OCI-LY1 (cell line): ENCODE data around the gene MATK.

ENCODE experiments used
- H2AFZ ChIP-seq: fragments of 200-600 bp; sonication (generic), shearing (Covaris generic); 2 replicates; pipeline ENCODE4 v1.6.0; 2014; ENCODE audit warnings: antibody characterized with exemption, mild to moderate bottlenecking, low read length
- H3F3A ChIP-seq: fragments of 200-600 bp; sonication (generic), shearing (Covaris generic); 2 replicates; pipeline ENCODE4 v1.6.0; 2014; ENCODE audit warnings: mild to moderate bottlenecking, antibody characterized with exemption, low read length, moderate library complexity; ENCODE audit not compliant: insufficient read depth
- H3K27ac ChIP-seq: fragments of 200-600 bp; sonication (generic); 2 replicates; pipeline ENCODE4 v1.5.1; 2014; ENCODE audit warnings: low read length, mixed run types, mild to moderate bottlenecking, low read depth; ENCODE audit not compliant: poor library complexity, severe bottlenecking
- H3K27me3 ChIP-seq: fragments of 200-600 bp; sonication (generic); 2 replicates; pipeline ENCODE4 v1.6.0; 2014; ENCODE audit warnings: antibody characterized with exemption, mild to moderate bottlenecking, low read length, moderate library complexity; ENCODE audit not compliant: insufficient read depth
- H3K36me3 ChIP-seq: fragments of 200-600 bp; sonication (generic); 2 replicates; pipeline ENCODE4 v1.6.1; 2014; ENCODE audit warnings: mild to moderate bottlenecking, antibody characterized with exemption, low read length, moderate library complexity, mixed read lengths; ENCODE audit not compliant: insufficient read depth
- H3K4me1 ChIP-seq: fragments of 200-600 bp; sonication (generic); 2 replicates; pipeline ENCODE4 v1.5.1; 2014; ENCODE audit warnings: mild to moderate bottlenecking, low read length, moderate library complexity; ENCODE audit not compliant: insufficient read depth, severe bottlenecking
- H3K4me2 ChIP-seq: fragments of 200-600 bp; sonication (generic), shearing (Covaris generic); 2 replicates; pipeline ENCODE4 v1.6.1; 2014; ENCODE audit warnings: low read length
- H3K4me3 ChIP-seq: fragments of 200-600 bp; sonication (generic); 2 replicates; pipeline ENCODE4 v1.5.1; 2014; ENCODE audit warnings: low read length, low read depth, mild to moderate bottlenecking, mixed read lengths; ENCODE audit not compliant: poor library complexity, severe bottlenecking
- H3K79me2 ChIP-seq: fragments of 200-600 bp; shearing (Covaris generic); 2 replicates; pipeline ENCODE4 v1.6.1; 2016; ENCODE audit warnings: mixed run types, low read length, mixed read lengths; ENCODE audit not compliant: insufficient read depth
- H3K9ac ChIP-seq: fragments of 200-600 bp; sonication (generic), shearing (Covaris generic); 2 replicates; pipeline ENCODE4 v1.6.1; 2014; ENCODE audit warnings: mild to moderate bottlenecking, low read length, mixed read lengths
- H3K9me2 ChIP-seq: fragments of 200-600 bp; sonication (generic), shearing (Covaris generic); 2 replicates; pipeline ENCODE4 v1.6.1; 2014; ENCODE audit warnings: low read depth, mild to moderate bottlenecking, low read length, mixed read lengths
- H3K9me3 ChIP-seq: fragments of 200-600 bp; shearing (Covaris generic); 2 replicates; pipeline ENCODE4 v1.6.1; 2014; ENCODE audit warnings: low read length, mixed read lengths
- H4K20me1 ChIP-seq: fragments of 200-600 bp; sonication (generic), shearing (Covaris generic); 2 replicates; pipeline ENCODE4 v1.6.0; 2016; ENCODE audit warnings: mild to moderate bottlenecking, low read length; ENCODE audit not compliant: insufficient read depth
- EZH2 ChIP-seq: fragments of 200-600 bp; sonication (generic), shearing (Covaris generic); IDR thresholded peaks from 2 replicates; pipeline ENCODE4 v1.8.0; 2017; ENCODE audit warnings: borderline replicate concordance, mixed run types, mild to moderate bottlenecking, antibody characterized with exemption, low read length, moderate library complexity, mixed read lengths
- TF ChIP-seq, protein P1 (sequence below): fragments of 200-600 bp; sonication (generic), shearing (Covaris generic); IDR thresholded peaks from 2 replicates; pipeline ENCODE4 v1.5.1; 2017; ENCODE audit warnings: mild to moderate bottlenecking, antibody characterized with exemption, low read length, moderate library complexity, mixed read lengths

MATK gene

DNA sequence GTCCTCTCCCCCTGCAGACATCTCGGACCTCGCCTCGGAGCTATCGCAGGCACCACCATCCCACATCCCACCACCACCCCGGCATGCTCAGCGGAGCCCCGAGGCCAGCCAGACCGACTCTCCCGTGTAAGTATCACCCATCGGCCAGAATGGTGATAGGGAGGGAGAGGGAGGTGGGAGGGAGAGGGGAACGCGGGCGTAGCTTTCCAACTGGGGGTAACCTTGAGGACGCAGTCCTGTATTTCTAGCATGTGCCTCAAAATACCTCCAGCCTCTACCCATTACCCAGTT lies 51.9 kb downstream of the MATK start:
- Histone ChIP-seq H3K79me2 (no peaks in the 10 kb centered on the region), H3K4me1 (no peaks in the 10 kb centered on the region), H3K9me3 (no peaks in the 10 kb centered on the region), H4K20me1 (no peaks in the 10 kb centered on the region), H3K27me3 (peaks cover 5% of the 10 kb centered on the region), H3K9me2 (no peaks in the 10 kb centered on the region), H3K27ac (no peak overlapping the region), H3K36me3 (no peaks in the 10 kb centered on the region), H3F3A (no peaks in the 10 kb centered on the region), H3K4me2 (no peak overlapping the region), H2AFZ (no peak overlapping the region), H3K9ac (no peak overlapping the region), H3K4me3 (no peak overlapping the region)
- TF ChIP-seq, protein P1, sequence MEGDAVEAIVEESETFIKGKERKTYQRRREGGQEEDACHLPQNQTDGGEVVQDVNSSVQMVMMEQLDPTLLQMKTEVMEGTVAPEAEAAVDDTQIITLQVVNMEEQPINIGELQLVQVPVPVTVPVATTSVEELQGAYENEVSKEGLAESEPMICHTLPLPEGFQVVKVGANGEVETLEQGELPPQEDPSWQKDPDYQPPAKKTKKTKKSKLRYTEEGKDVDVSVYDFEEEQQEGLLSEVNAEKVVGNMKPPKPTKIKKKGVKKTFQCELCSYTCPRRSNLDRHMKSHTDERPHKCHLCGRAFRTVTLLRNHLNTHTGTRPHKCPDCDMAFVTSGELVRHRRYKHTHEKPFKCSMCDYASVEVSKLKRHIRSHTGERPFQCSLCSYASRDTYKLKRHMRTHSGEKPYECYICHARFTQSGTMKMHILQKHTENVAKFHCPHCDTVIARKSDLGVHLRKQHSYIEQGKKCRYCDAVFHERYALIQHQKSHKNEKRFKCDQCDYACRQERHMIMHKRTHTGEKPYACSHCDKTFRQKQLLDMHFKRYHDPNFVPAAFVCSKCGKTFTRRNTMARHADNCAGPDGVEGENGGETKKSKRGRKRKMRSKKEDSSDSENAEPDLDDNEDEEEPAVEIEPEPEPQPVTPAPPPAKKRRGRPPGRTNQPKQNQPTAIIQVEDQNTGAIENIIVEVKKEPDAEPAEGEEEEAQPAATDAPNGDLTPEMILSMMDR: no peak
- no peak for TF ChIP-seq EZH2

DNA sequence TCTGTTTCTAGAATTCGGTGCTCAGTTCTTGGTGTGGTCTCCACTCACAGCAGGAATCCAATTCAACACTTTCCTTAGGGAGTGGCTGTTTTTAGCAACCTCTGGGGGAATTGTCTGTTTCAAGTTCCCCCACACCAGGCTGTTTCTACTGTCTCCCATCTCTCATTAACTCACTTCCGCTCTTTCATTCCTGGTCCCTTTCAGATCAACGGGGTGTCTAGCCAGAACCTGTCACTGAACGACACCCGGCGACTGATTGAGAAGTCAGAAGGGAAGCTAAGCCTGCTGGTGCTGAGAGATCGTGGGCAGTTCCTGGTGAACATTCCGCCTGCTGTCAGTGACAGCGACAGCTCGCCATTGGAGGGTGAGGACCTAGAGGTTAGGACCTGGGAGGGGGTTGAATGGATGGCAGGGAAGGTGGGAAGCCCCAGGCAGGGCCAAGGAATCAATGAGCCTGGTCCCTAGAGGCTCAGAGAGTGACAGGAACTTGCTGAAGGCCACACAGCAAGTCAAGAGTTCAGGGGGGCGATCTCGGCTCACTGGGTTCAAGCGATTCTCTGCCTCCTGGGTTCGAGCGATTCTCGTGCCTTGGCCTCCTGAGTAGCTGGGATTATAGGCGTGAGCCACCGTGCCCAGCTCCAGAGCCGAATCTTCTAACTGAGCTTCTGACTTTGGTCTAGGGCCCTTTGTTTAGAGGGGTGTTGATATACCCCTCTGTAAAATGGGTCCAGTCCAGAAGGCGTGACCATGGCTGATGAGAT lies 52.5 kb downstream of the MATK start:
- H3F3A ChIP-seq: no peaks in the 10 kb centered on the region
- no peaks in the 10 kb centered on the region for H3K36me3 ChIP-seq
- no peaks in the 10 kb centered on the region for H3K9me2 ChIP-seq
- H3K4me3 ChIP-seq: no peak overlapping the region
- no peaks in the 10 kb centered on the region for H3K9me3 ChIP-seq
- no peak overlapping the region for H2AFZ ChIP-seq
- no peaks in the 10 kb centered on the region for H3K79me2 ChIP-seq
- TF ChIP-seq, protein P1: no peak
- no peak for TF ChIP-seq EZH2
- no peak overlapping the region for H3K4me2 ChIP-seq
- no peaks in the 10 kb centered on the region for H4K20me1 ChIP-seq
- H3K4me1 ChIP-seq: no peaks in the 10 kb centered on the region
- H3K9ac ChIP-seq: no peak overlapping the region
- H3K27me3 ChIP-seq: peaks cover 5% of the 10 kb centered on the region
- no peak overlapping the region for H3K27ac ChIP-seq

DNA sequence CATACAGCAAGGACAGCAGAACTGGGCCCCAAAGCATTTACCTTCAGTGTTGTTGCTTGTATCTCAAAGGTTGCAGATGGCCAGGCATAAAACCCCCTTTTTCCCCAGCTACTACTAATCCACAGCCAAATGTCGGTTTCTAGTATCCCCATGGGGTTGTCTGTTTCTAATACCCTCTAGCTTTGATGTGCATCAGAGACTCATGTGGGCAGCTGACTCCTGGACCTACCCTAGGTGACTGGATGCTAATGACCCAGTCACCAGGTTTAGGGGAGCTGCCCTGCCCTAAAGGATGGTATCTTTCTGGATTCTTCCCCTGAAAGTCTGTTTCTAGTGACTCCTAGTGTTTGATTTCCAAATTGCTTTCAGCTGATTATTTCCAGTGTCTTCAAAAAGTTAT lies 54.1 kb downstream of the MATK start:
- Histone ChIP-seq H3K27me3 (peaks cover 5% of the 10 kb centered on the region), H3F3A (no peaks in the 10 kb centered on the region), H2AFZ (no peak overlapping the region), H3K4me1 (no peaks in the 10 kb centered on the region), H3K9me3 (no peaks in the 10 kb centered on the region), H3K9me2 (no peaks in the 10 kb centered on the region), H3K4me2 (no peak overlapping the region), H4K20me1 (no peaks in the 10 kb centered on the region), H3K9ac (no peak overlapping the region), H3K36me3 (no peaks in the 10 kb centered on the region), H3K27ac (no peak overlapping the region), H3K4me3 (no peak overlapping the region), H3K79me2 (no peaks in the 10 kb centered on the region)
- TF ChIP-seq EZH2: no peak
- TF ChIP-seq, protein P1: no peak
